A549 (cell line): ENCODE data around the gene TEFM. TPM values are rescaled to one million over a fixed set of nuclear protein-coding genes. Genes with fewer than 3 reads are reported as not detected.
A peak's percentile ranks its signal among the peaks of the same experiment; 100 is the strongest.
"Not testable (repeated sequence)": the region's sequence is repeated elsewhere in the genome, so short reads cannot be mapped to it uniquely, and the experiment has no call there.

Experiments used
- ATAC-seq, 2 experiments: fragments of 200-7000 bp in 1 of 2; fragments of >200 bp in 1 of 2; cut with Nextera tagmentation in 1 of 2; cut with Tn5 transposase in 1 of 2; 3 replicates each; pipeline versions ENCODE4 v1.8.0 to v1.9.1; 2018 to 2020; ENCODE audit warnings: mild to moderate bottlenecking in 1 of 2, moderate library complexity in 1 of 2
- CTCF ChIA-PET: fragments of 300-600 bp; sonication (Branson Sonifier 250); formaldehyde crosslinking; extraction: SDS; loops from one replicate; lab custom pipeline; 2021; ENCODE audit warnings: antibody characterized with exemption, inconsistent platforms; lab: Yijun Ruan, JAX
- POLR2A ChIA-PET: fragments of 350-600 bp; formaldehyde crosslinking; extraction: SDS; loops from one replicate; lab custom pipeline; 2021; ENCODE audit warnings: antibody characterized with exemption, inconsistent platforms; lab: Yijun Ruan, JAX
- DNase-seq, 2 experiments: peaks; one replicate each; pipeline versions ENCODE4 v3.0.0 to v3.0.0-alpha.2; 2011 to 2016; ENCODE audit warnings: low read depth in 1 of 2, low spot score in 1 of 2
- FAIRE-seq: peaks from 2 replicates; lab custom pipeline; 2011; peaks lifted over from hg19 to GRCh38; lab: Jason Lieb, UNC
- H3K27ac ChIP-seq, 2 experiments: fragments of >200 bp; sonication (Bioruptor Twin); formaldehyde crosslinking; 3 replicates each; pipeline ENCODE4 v1.5.1; 2016 to 2017
- H3K4me1 ChIP-seq: fragments of >200 bp; sonication (Bioruptor Twin); formaldehyde crosslinking; 3 replicates; pipeline ENCODE4 v1.6.1; 2016
- H3K4me2 ChIP-seq: fragments of >200 bp; sonication (Bioruptor Twin); formaldehyde crosslinking; 3 replicates; pipeline ENCODE4 v1.6.1; 2016
- H3K4me3 ChIP-seq: fragments of >200 bp; sonication (Bioruptor Twin); formaldehyde crosslinking; 3 replicates; pipeline ENCODE4 v1.5.1; 2016
- H3K9me3 ChIP-seq: fragments of >200 bp; sonication (Bioruptor Twin); formaldehyde crosslinking; 3 replicates; pipeline ENCODE4 v1.6.1; 2016
- BHLHE40 ChIP-seq: IDR thresholded peaks from 2 replicates; pipeline ENCODE4 v1.6.1; 2012; ENCODE audit warnings: low read depth, low read length, inconsistent platforms
- E2F6 ChIP-seq: IDR thresholded peaks from 2 replicates; pipeline ENCODE4 v1.6.1; 2012; ENCODE audit warnings: low read depth, borderline replicate concordance
- EHMT2 ChIP-seq: fragments of 200-600 bp; sonication (generic); IDR thresholded peaks from 2 replicates; pipeline ENCODE4 v1.6.1; 2016; ENCODE audit warnings: antibody characterized with exemption, low read depth, mild to moderate bottlenecking, moderate library complexity
- FOSB ChIP-seq: fragments of 250-450 bp; sonication (Bioruptor Pico); IDR thresholded peaks from 2 replicates; pipeline ENCODE4 v1.5.0; 2020; ENCODE audit warnings: mild to moderate bottlenecking, moderate library complexity
- HES2 ChIP-seq: fragments of >200 bp; sonication (Bioruptor Twin); formaldehyde crosslinking; IDR thresholded peaks from 2 replicates; pipeline ENCODE4 v1.6.1; 2016
- HEYL ChIP-seq: fragments of 250-450 bp; sonication (Bioruptor Pico); IDR thresholded peaks from 2 replicates; pipeline ENCODE4 v1.8.0; 2021; ENCODE audit warnings: mild to moderate bottlenecking, moderate library complexity
- KDM1A ChIP-seq: fragments of 200-600 bp; sonication (generic); IDR thresholded peaks from 2 replicates; pipeline ENCODE4 v1.6.1; 2016; ENCODE audit warnings: low read depth, mild to moderate bottlenecking
- KDM5A ChIP-seq: fragments of 200-600 bp; sonication (generic); IDR thresholded peaks from 2 replicates; pipeline ENCODE4 v1.6.1; 2016; ENCODE audit warnings: antibody characterized with exemption, mild to moderate bottlenecking
- NFE2L2 ChIP-seq: fragments of 150-350 bp; conservative IDR thresholded peaks from 2 replicates; pipeline ENCODE4 v1.6.1; 2014; ENCODE audit warnings: low read length
- NR3C1 ChIP-seq: fragments of >200 bp; sonication (Bioruptor Twin); formaldehyde crosslinking; IDR thresholded peaks from 3 replicates; pipeline ENCODE4 v1.6.1; 2017
- POLR2A ChIP-seq: IDR thresholded peaks from 2 replicates; pipeline ENCODE4 v1.6.1; 2012; ENCODE audit warnings: mild to moderate bottlenecking, low read length
- POLR2AphosphoS2 ChIP-seq: conservative IDR thresholded peaks from 2 replicates; pipeline ENCODE4 v1.6.1; 2012; ENCODE audit warnings: low read length, improper control_type of control experiment, inconsistent platforms
- RARB ChIP-seq: fragments of 250-450 bp; sonication (Bioruptor Pico); IDR thresholded peaks from 2 replicates; pipeline ENCODE4 v1.8.0; 2021; ENCODE audit warnings: mild to moderate bottlenecking, moderate library complexity
- RCOR1 ChIP-seq: fragments of 150-350 bp; IDR thresholded peaks from 2 replicates; pipeline ENCODE4 v1.6.1; 2014; ENCODE audit warnings: antibody characterized with exemption, low read length, low read depth
- SREBF2 ChIP-seq: fragments of 450-650 bp; IDR thresholded peaks from 2 replicates; pipeline ENCODE4 v1.6.1; 2014; ENCODE audit warnings: mild to moderate bottlenecking, moderate library complexity
- ZC3H11A ChIP-seq: fragments of 450-650 bp; IDR thresholded peaks from 2 replicates; pipeline ENCODE4 v1.6.1; 2014; ENCODE audit warnings: antibody characterized with exemption, mild to moderate bottlenecking
- WGBS: methylation state at CpG from one replicate; pipeline ENCODE4 v1.1.6; 2017; ENCODE audit errors: missing lambda C conversion rate; 5-methylcytosine and 5-hydroxymethylcytosine counted together
- polyA plus RNA-seq, 4 experiments: library from polyadenylated mRNA; depleted of rRNA in 3 of 4; stranded (reverse); fragments of >200 nt; fragmentation: RNase III in 1 of 4; extraction: RNeasy Plus Mini Kit Qiagen cat#74134 plus additional on column Dnase treatment in 1 of 4; gene quantifications; 2 replicates in 3 of 4; 3 replicates in 1 of 4; pipeline ENCODE4 v1.2.3, GENCODE V29; 2011 to 2017

The TEFM gene
- polyA plus RNA-seq, 2 of the 4 experiments (the other 2 are of a cell fraction), result 26.8 to 27.5 TPM

- Histone ChIP-seq H3K4me3 (no peak overlapping the region), H3K4me2 (no peak overlapping the region), H3K27ac (no peak overlapping the region), H3K4me1 (no peaks in the 10 kb centered on the region), H3K9me3 (no peaks in the 10 kb centered on the region)
- POLR2A ChIA-PET, result no interaction called here
- DNase-seq (no peak), FAIRE-seq (no peak), ATAC-seq (no peak)
- no peak for TF ChIP-seq FOSB (CRISPR knock-in tag)
- no peak for TF ChIP-seq POLR2A
- no peak for TF ChIP-seq HEYL
- TF ChIP-seq HES2, result no peak
- WGBS, result 56% methylated on average over 4 of the region's 4 CpGs
- CTCF ChIA-PET, result no interaction called here
These were observed 36.5 kb upstream of the TEFM start for GRCh38 chr17:30942308-30943079.

GRCh38 chr17:30939051-30939689 lies 33.1 kb upstream of the TEFM start:
- DNase-seq (no peak), FAIRE-seq (no peak), ATAC-seq (no peak)
- no peaks in the 10 kb centered on the region for H3K9me3 ChIP-seq
- TF ChIP-seq ZC3H11A, result no peak
- TF ChIP-seq KDM5A, result no peak
- no peak for TF ChIP-seq RARB
- TF ChIP-seq NR3C1, result no peak
- no peak for TF ChIP-seq EHMT2
- no peak for TF ChIP-seq RCOR1
- no peak for TF ChIP-seq NFE2L2
- TF ChIP-seq POLR2AphosphoS2, result no peak
- no peak for TF ChIP-seq SREBF2
- TF ChIP-seq POLR2A, result no peak
- no peak for TF ChIP-seq BHLHE40
- CTCF ChIA-PET, result interaction anchor here (0.6 kb wide), 1 partner anchor 1324 kb away, joined by 4 read pairs; no protein-coding TSS in a partner anchor
- WGBS, result 89% methylated on average over 13 of the region's 13 CpGs
- H3K4me3 ChIP-seq, result no peak overlapping the region
- no peaks in the 10 kb centered on the region for H3K4me1 ChIP-seq
- POLR2A ChIA-PET, result no interaction called here
- no peak overlapping the region for H3K4me2 ChIP-seq
- H3K27ac ChIP-seq, result no peak overlapping the region

- Histone ChIP-seq H3K9me3 (no peaks in the 10 kb centered on the region), H3K4me1 (no peaks in the 10 kb centered on the region), H3K27ac (no peak overlapping the region), H3K4me3 (no peak overlapping the region), H3K4me2 (no peak overlapping the region)
- TF ChIP-seq E2F6, result no peak
- TF ChIP-seq KDM1A, result no peak
- no peak for TF ChIP-seq ZC3H11A
- TF ChIP-seq BHLHE40, result no peak
- no peak for TF ChIP-seq HES2
- ChIA-PET CTCF (interaction anchor here (0.7 to 2.2 kb wide), 4 partner anchors 16 to 591 kb away, joined by 3 to 5 read pairs (median 3); no protein-coding TSS in a partner anchor), POLR2A (no interaction called here)
- DNase-seq (no peak), ATAC-seq (no peak), FAIRE-seq (peak; percentile 36)
- 67% methylated on average over 5 of the region's 5 CpGs for WGBS
These were observed 27.9 kb upstream of the TEFM start for GRCh38 chr17:30933966-30934365.

GRCh38 chr17:30931582-30931981 lies 25.5 kb upstream of the TEFM start:
- ATAC-seq, FAIRE-seq, H3K9me3 ChIP-seq, DNase-seq, H3K4me2 ChIP-seq, H3K4me3 ChIP-seq, H3K27ac ChIP-seq, H3K4me1 ChIP-seq, POLR2A ChIA-PET: not testable (repeated sequence)
- 73% methylated on average over 8 of the region's 8 CpGs for WGBS
- CTCF ChIA-PET, result interaction anchor here (1.0 to 1.1 kb wide), 2 partner anchors 284 to 292 kb away, joined by 3 to 4 read pairs; no protein-coding TSS in a partner anchor
